ENCODE data around the gene ESRRB.
A peak's percentile ranks its signal among the peaks of the same experiment; 100 is the strongest.

ESRRB gene

DNA sequence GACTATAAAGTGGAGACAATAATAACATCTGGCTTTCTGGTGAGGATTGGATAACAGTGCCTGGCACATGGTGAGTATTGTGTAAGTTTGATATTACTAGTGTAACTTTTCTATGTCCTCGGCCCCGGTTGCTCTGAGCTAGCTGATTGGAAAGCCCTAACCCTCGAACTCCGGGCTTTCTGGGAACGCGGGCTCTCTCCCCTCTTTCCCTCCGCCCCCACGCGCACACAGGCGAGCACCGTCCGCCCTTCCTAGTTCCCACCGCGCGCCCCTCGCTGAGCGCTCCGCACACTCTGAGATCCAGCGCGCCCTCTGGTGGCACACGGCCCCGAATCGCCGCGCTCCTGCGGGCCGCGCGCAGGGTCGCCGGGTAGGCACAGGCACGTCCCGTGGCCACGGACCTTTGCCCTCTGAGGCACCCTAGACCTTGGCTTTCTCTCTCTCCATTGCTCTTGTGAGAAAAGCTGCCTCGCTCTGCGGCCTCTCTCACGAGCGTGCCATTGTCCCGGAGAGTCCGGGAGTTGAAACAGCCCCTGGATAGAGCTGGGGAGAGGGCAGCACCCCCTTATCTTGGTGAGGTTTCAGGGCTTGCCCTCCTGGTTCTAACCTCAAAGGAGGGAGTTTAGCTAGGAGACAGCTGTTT lies 23.2 kb upstream of the ESRRB start:
- peak in 3 of 4 experiments; percentile 12 to 31 (median 17) for DNase-seq

GRCh38 chr14:76354310-76354709 lies 21.6 kb upstream of the ESRRB start:
- DNase-seq: no peak

GRCh38 chr14:76355771-76356170 lies 20.2 kb upstream of the ESRRB start:
- DNase-seq: no peak

DNA sequence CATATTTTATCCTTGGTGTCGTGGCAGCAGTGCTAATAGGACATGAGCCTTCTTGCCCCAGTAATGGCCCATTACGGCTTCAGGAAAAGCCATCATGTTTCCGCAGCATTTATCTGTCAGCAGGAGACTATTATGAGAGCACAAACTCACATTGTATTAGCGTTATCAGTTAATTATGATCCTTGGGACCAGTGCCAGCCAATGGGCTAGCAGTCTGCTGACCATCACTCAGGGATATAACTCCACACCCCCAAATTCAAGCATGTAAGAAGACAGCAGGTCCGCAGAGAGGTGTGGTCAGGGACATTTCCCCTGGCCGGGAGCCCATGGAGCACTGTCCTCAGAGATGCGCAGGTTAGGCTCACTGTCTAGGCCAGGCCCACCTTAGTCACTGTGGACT lies 4.9 kb upstream of the ESRRB start:
- no peak for DNase-seq

GRCh38 chr14:76373456-76373855 lies 2.5 kb upstream of the ESRRB start:
- DNase-seq: no peak

DNA sequence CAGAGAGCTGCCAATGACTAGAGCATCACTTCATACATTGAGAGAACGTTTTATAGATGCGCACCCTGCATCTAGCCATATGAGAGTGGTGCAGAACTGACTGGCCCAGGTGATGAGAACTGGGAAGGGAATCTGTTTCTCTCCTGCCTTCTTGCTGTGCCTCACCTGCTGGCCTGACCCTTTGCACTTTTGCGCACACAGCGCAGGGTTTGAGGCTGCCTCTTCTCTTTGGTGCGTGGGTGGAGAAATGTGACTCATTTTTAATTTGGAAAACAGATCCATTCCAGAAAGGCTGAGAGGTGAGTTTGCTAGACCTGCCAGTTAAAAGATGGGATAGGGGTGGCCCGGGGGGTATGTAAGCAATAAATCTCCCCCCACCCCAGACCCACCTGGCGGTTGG lies 453 bp upstream of the ESRRB start:
- no peak for DNase-seq

DNA sequence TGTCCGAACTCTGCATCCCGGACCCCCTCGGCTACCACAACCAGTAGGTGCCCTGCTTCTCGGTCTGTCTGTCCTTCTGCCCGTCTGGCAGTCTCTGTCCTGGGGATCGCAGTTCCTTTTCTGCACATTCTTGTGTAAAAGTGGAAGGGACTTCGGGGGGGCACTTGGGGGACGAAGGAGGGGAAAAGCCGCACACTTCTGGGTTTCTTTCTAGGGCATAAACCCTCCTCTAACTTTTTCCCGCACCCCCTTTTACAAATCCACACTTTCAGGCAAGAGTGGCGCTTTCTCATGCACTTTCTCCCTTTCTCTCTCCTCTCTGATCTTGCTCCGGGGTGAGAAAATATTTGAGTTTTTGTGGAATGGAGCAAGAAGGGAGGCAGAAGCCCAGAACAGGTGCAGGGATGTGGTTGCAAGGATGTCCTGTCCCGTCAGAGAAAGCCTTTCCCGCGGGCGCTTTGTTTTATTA lies 506 bp downstream of the ESRRB start:
- no peak for DNase-seq

DNA sequence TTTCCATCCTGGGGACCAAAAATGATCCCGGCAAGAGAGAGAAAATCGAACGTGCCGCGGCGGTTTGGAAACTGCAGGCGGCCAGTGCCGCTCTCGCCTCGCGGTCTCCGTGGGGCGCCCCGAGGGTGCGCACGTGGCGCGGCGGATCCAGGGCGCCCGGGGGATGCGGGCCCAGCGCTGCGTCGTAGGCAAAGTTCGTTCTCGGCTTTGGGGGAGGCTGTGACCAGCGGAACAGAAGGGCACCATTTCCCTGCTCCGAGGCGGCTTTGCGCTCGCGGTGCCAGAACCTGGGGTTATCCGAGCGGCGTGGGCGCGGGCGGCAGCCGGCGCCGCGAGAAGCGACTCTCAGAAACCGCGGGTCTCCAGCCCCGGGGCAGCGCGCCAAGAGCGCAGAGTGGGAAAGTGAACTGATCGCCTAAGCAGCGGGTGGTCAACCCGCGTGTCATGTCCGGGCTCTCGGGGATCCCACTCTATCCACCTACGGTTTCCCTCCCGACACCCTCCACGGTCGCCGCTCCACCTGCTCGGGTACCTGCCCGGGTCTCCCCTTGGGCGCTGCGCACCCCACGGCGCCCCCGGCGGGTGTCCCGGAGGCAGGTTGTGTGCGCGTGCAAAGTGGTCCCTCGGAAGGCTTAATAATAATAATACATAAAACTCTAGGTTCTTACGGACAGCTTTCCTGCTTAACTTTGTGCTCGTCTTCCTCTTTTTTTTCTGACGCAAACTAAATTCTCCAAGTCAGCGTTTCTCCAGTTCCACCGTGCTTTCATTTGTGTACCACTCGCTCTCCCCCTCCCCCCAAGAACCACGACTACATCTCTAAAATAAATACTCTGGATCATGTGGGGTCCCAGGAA lies 1.2 kb downstream of the ESRRB start:
- no peak for DNase-seq

DNA sequence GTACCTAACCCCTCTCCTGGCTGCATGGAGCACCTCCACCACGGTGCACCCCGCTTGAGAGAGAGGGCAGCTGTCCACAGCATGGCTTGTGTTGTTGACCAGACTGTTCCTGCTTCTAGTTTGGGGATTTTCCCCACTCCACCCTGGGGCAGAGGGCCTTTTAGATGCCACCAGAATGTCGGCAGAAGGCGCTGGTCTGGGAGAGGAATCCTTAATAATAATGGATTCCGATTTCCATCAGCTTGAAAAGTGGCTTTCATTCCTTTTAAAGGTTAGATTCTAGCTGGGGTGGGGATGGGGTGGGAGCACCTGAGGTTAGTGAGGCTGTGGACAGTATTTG lies 1.8 kb downstream of the ESRRB start:
- DNase-seq: no peak

- no peak for DNase-seq
Observed at GRCh38 chr14:76380991-76381390, 5.1 kb downstream of the ESRRB start.

GRCh38 chr14:76381817-76382494 lies 6.0 kb downstream of the ESRRB start:
- no peak for DNase-seq

DNA sequence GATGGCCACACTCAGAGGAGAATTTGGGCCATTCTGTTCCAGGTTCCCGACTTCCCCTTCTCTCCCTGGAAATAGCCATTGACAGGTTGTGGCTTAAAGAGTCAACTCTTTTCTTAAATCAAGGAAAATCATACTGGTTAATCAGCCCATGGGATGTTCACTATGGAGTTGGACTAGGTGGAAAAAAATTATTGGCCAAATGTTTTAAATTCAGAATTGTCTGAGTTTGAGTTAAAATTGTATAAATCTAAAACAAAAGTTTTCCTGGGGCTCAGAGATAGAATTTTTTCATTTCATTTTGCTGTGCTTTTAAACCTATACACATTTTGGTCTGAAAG lies 6.5 kb downstream of the ESRRB start:
- no peak for DNase-seq

DNA sequence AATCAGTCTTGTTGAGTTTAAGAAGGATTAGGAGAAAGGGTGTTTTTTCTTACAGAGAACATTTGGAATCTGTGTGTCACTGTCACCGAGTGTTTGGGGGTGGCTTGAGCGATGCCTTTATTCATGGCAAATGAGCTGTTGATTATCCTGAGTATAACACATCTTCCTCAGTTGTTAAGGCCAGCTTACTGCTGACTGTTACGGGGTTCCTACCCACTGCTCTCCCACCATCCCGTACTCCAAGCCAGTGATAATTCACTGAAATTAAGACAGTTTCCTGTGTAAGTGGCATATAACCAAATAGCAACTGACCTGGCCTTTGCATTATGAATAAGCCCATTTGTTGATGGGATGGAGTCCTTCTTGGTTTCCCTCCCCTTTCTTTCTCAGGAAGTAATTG lies 9.5 kb downstream of the ESRRB start:
- DNase-seq: no peak

DNA sequence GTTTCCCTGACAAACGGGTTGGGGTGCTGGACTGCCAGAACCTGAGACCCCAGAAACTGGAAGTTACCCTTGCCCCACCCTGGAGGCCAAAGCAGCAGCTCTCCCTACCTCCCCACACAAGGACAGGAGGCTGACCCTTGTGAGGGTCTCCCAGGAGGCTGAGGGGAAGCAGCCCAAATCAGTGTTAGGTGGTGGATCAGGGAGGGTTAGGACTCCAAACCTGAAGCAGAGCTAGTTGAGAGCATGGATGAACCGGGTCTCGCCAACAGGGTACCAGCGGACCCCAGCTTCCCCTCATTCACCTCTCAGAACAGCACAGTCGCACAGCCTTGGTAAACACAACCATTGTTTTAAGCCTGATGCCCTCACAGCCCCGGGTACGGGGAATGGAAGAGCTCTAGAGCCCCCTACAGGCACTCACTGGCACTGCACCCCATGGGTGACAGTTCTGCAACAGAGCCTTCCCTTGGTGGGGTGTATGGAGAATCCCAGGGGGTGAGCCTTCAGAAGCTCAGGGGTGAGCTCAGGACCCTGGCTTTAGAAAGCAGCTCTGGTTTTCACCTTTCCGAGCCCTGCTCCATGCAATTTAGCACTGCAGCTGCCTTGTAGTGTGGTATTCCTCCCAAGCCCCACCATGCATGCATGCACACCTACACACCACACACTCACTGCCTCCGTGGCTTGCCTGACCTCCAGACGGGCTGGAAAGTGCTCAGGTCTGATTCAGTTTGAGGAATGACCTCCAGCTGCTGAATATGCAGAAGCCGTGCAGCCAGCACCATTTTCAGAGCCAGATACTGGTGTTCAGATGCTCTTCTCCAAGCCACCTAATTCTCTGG lies 11.2 kb downstream of the ESRRB start:
- DNase-seq: peak; percentile 3 to 39 (median 24)

- DNase-seq: no peak
Observed at GRCh38 chr14:76389841-76390240, 13.9 kb downstream of the ESRRB start.

DNA sequence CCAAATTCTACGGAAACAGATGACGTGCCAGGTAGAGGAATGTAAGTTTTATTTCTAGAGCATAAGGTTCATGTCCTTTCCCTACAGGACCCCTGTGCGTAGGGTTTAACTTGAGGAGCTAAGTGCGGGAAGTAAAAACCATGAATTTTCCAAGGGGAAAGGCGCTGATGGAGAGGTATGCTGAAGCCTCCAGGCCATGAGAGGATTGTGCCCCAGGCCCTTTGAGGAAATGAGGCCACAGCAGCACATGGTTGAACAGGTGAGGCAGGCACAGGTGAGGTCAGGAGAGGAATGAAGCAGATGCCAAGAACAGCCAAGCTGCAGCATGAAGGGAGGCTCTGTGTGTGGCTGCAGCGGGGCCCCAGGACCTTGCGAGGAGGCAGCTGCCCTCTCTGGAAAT lies 14.7 kb downstream of the ESRRB start:
- no peak for DNase-seq

- no peak for DNase-seq
Observed at GRCh38 chr14:76391981-76392690, 16.2 kb downstream of the ESRRB start.

DNA sequence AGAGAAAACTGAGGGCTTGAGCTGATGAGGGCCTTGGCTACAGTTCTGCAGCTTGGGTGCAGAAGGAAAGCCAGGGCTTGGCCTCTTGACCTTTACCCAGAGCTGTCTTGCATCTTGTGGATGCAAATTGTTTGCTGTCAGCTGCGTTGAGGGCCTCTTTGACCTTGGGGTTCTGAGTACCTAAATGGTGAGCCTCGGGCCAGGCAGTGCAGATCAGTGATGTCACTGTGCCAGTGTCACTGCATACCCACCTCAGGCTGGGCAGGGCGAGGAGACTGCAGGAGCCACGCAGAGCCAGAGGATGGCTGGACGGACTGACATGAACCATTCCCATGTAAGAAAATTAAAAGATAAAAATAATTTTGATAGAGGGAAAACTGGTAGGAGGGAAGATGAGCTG lies 18.6 kb downstream of the ESRRB start:
- no peak for DNase-seq

DNA sequence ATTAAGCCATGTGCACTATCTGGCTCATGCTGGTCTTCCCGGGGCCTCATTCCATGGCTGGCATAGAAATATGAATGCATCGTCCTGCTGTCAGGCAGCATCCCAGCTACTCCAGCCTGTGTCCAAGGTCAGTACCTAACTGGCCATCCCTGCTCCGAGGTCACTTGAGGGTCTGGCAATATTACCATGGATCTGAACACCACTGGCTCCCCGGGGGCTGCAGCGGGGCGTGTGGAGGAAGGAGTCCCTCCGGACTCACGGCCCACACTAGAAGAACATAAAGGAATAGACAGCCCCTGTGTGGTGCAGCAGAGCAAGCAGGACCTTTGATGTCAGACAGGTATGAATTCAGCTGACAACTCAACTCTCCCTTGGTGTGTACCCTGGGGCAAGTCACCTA lies 19.2 kb downstream of the ESRRB start:
- DNase-seq: no peak

- no peak for DNase-seq
Observed at GRCh38 chr14:76396714-76397187, 20.8 kb downstream of the ESRRB start.

GRCh38 chr14:76405627-76406026 lies 29.7 kb downstream of the ESRRB start:
- no peak for DNase-seq

DNA sequence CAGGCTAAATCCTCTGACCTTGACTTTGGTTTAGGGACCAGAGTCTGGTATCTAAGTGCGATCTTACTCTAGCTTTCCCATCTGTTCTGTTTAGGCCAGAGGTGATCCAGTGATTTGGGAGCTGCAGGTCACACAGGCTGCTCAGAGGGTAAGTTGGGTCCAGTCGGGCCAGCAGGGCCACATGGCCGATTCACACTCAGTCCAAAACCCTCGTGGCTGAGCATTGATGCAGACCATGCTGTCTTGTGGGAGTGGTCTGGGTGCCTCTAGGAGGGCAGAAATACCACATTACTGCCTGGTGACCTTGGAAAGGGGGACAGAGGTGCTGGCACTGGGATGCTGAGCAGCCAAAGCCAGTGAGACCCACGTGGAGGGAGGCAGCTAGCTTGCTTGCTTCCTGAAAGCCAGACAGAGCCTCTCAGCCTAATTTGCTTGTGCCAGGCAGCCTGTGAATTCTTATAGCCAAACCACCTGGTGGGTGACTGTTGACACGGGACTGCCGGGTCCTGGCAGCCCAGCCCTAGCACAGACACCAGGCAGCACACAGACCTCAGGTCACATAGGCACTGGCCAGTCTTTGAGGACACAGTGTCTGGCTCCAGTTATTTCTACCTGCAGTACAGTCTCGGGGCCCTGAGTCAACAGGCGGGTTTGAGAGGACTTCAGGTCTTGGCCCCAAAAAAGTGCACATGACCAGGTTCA lies 31.7 kb downstream of the ESRRB start:
- no peak for DNase-seq

Measured in activated naive CD4-positive, alpha-beta T cell (primary cell).